GM12878 (cell line): ENCODE measurements around the gene CAPN2. TPM values are rescaled to one million over a fixed set of nuclear protein-coding genes. Genes with fewer than 3 reads are reported as not detected.

Experiments
- ATAC-seq: fragments of 200-7000 bp; cut with Tn5 transposase; 3 replicates; pipeline ENCODE4 v1.9.1; 2020; ENCODE audit warnings: mild to moderate bottlenecking, moderate library complexity
- BruUV-seq: library from RNA; stranded (reverse); fragments of 400-500 nt; replicated peaks from 2 replicates; lab custom pipeline; 2021; lab: Mats Ljungman, UMichigan
- CTCF ChIA-PET: fragments of 300-600 bp; sonication (Branson Sonifier 250); formaldehyde crosslinking; extraction: SDS; loops from one replicate; lab custom pipeline; 2021; ENCODE audit warnings: inconsistent platforms; lab: Yijun Ruan, JAX
- POLR2A ChIA-PET: fragments of 350-600 bp; formaldehyde crosslinking; extraction: SDS; loops from one replicate; lab custom pipeline; 2021; ENCODE audit warnings: inconsistent platforms; lab: Charles Lee
- RAD21 ChIA-PET: fragments of 300-600 bp; sonication (Branson Sonifier 250); formaldehyde crosslinking; loops from one replicate; lab custom pipeline; 2023; ENCODE audit warnings: antibody characterized with exemption; ENCODE audit not compliant: unreplicated experiment; lab: Charles Lee
- SMC1A ChIA-PET: fragments of 300-600 bp; sonication (Branson Sonifier 250); formaldehyde crosslinking; loops from one replicate; lab custom pipeline; 2023; ENCODE audit not compliant: unreplicated experiment, uncharacterized antibody; lab: Charles Lee
- DNase-seq: peaks from one replicate; pipeline ENCODE4 v3.0.0-alpha.2; 2011; ENCODE audit warnings: low read depth, low spot score
- FAIRE-seq: peaks from 3 replicates; lab custom pipeline; 2011; peaks lifted over from hg19 to GRCh38; lab: Jason Lieb, UNC
- H2AFZ ChIP-seq: 2 replicates; pipeline ENCODE4 v1.6.0; 2011; ENCODE audit warnings: low read depth, low read length, control low read depth; ENCODE audit not compliant: control insufficient read depth
- H3K27ac ChIP-seq: 2 replicates; pipeline ENCODE4 v1.5.1; 2011; ENCODE audit warnings: control low read depth; ENCODE audit not compliant: control insufficient read depth, insufficient read depth
- H3K27me3 ChIP-seq, 2 experiments: replicated peaks in 1 of 2; 2 replicates each; pipeline versions ENCODE4 v1.6.0 to v1.6.1; 2011; ENCODE audit warnings: low read length in 1 of 2; ENCODE audit not compliant: control insufficient read depth in 2 of 2, insufficient read depth in 2 of 2
- H3K36me3 ChIP-seq, 2 experiments: 2 replicates each; pipeline ENCODE4 v1.5.1; 2011; ENCODE audit warnings: low read length in 1 of 2; ENCODE audit not compliant: control insufficient read depth in 2 of 2, insufficient read depth in 2 of 2
- H3K4me1 ChIP-seq: 2 replicates; pipeline ENCODE4 v1.6.1; 2011; ENCODE audit warnings: mild to moderate bottlenecking, low read length, moderate library complexity, mixed read lengths; ENCODE audit not compliant: control insufficient read depth, insufficient read depth
- H3K4me2 ChIP-seq: 2 replicates; pipeline ENCODE4 v1.6.0; 2011; ENCODE audit warnings: control low read depth; ENCODE audit not compliant: control insufficient read depth, insufficient read depth
- H3K4me3 ChIP-seq: fragments of 200-600 bp; sonication (generic); 2 replicates; pipeline ENCODE4 v1.5.1; 2016
- H3K79me2 ChIP-seq: 2 replicates; pipeline ENCODE4 v1.6.0; 2011; ENCODE audit warnings: low read length; ENCODE audit not compliant: control insufficient read depth, insufficient read depth
- H3K9ac ChIP-seq: 2 replicates; pipeline ENCODE4 v1.8.0; 2011; ENCODE audit warnings: low read length, control low read depth, mixed read lengths; ENCODE audit not compliant: control insufficient read depth, insufficient read depth
- H3K9me3 ChIP-seq: replicated peaks from 3 replicates; pipeline ENCODE4 v1.5.1; 2011; ENCODE audit warnings: mild to moderate bottlenecking, low read length; ENCODE audit not compliant: control insufficient read depth, insufficient read depth
- H4K20me1 ChIP-seq: 2 replicates; pipeline ENCODE4 v1.6.0; 2011; ENCODE audit not compliant: control insufficient read depth, insufficient read depth
- ATF7 ChIP-seq: fragments of 450-650 bp; IDR thresholded peaks from 2 replicates; pipeline ENCODE4 v1.6.1; 2016; ENCODE audit warnings: low read depth, mild to moderate bottlenecking
- CHD4 ChIP-seq: fragments of 200-600 bp; sonication (generic); IDR thresholded peaks from 2 replicates; pipeline ENCODE4 v1.6.1; 2016; ENCODE audit warnings: mild to moderate bottlenecking
- CREB1 ChIP-seq: IDR thresholded peaks from 2 replicates; pipeline ENCODE4 v1.6.1; 2012; ENCODE audit warnings: low read depth, mild to moderate bottlenecking, inconsistent platforms
- CREM ChIP-seq: IDR thresholded peaks from 2 replicates; pipeline ENCODE4 v1.6.1; 2014; ENCODE audit warnings: antibody characterized with exemption, low read depth
- JUNB ChIP-seq: IDR thresholded peaks from 2 replicates; pipeline ENCODE4 v1.6.1; 2016; ENCODE audit warnings: antibody characterized with exemption, mild to moderate bottlenecking
- JUND ChIP-seq: IDR thresholded peaks from 2 replicates; pipeline ENCODE4 v1.6.1; 2012; ENCODE audit warnings: low read depth, mild to moderate bottlenecking, low read length, improper control_type of control experiment, moderate library complexity
- MYC ChIP-seq: IDR thresholded peaks from 2 replicates; pipeline ENCODE4 v1.6.1; 2011; ENCODE audit warnings: mild to moderate bottlenecking, low read length, moderate library complexity, inconsistent platforms; ENCODE audit not compliant: insufficient read depth, insufficient replicate concordance, insufficient read length, severe bottlenecking
- RAD51 ChIP-seq: fragments of 450-650 bp; IDR thresholded peaks from 2 replicates; pipeline ENCODE4 v1.6.1; 2016; ENCODE audit warnings: moderate library complexity, mild to moderate bottlenecking, inconsistent platforms
- RBBP5 ChIP-seq: fragments of 200-600 bp; sonication (generic); conservative IDR thresholded peaks from 2 replicates; pipeline ENCODE4 v1.6.1; 2016
- RFX5 ChIP-seq: IDR thresholded peaks from 2 replicates; pipeline ENCODE4 v1.6.1; 2011; ENCODE audit warnings: low read depth, low read length, improper control_type of control experiment
- RUNX3 ChIP-seq: IDR thresholded peaks from 2 replicates; pipeline ENCODE4 v1.6.1; 2012; ENCODE audit warnings: low read length, inconsistent platforms
- TBL1XR1 ChIP-seq: IDR thresholded peaks from 2 replicates; pipeline ENCODE4 v1.6.1; 2012; ENCODE audit warnings: low read depth, low read length, improper control_type of control experiment
- USF1 ChIP-seq: IDR thresholded peaks from 2 replicates; pipeline ENCODE4 v1.6.1; 2011; ENCODE audit warnings: borderline replicate concordance, low read depth, mild to moderate bottlenecking, moderate library complexity, mixed read lengths, low read length; ENCODE audit not compliant: insufficient read depth; ENCODE audit errors: extremely low read length
- ZNF207 ChIP-seq: fragments of 450-650 bp; IDR thresholded peaks from 2 replicates; pipeline ENCODE4 v1.6.1; 2014; ENCODE audit warnings: antibody characterized with exemption, mild to moderate bottlenecking, borderline replicate concordance
- ZNF24 ChIP-seq: fragments of 450-650 bp; IDR thresholded peaks from 2 replicates; pipeline ENCODE4 v1.6.1; 2017; ENCODE audit warnings: antibody characterized with exemption, mild to moderate bottlenecking
- WGBS: methylation state at CpG from one replicate; pipeline ENCODE4 v1.1.6; 2016; ENCODE audit warnings: low lambda C conversion rate; ENCODE audit not compliant: insufficient replicate concordance, insufficient coverage; ENCODE audit errors: missing lambda C conversion rate; 5-methylcytosine and 5-hydroxymethylcytosine counted together
- in situ Hi-C: fragments of 300-500 bp; cut with MboI; formaldehyde crosslinking; loops from 9 replicates; pipeline ENCODE4 v1.14.3; 2018; ENCODE audit warnings: mixed read lengths
- intact Hi-C: fragments of 100-400 bp; cut with micrococcal nuclease; formaldehyde crosslinking; loops from one replicate; pipeline ENCODE4 v1.14.2; 2022; ENCODE audit not compliant: unreplicated experiment
- polyA plus RNA-seq, 11 experiments: library from polyadenylated mRNA; depleted of rRNA in 4 of 11; unstranded in 6 of 11; stranded (reverse) in 5 of 11; fragments of >200 nt; fragmentation: Nextera tagmentation in 4 of 11; fragmentation: Illumina TruSeq in 1 of 11; extraction: Ambion mirVana in 4 of 11; extraction: Trizol in 1 of 11; gene quantifications; 1 replicate in 1 of 11; 2 replicates in 10 of 11; pipeline versions ENCODE4 v1.2.1 to v1.2.3, GENCODE V29; 2011 to 2016; ENCODE audit warnings: inconsistent platforms in 2 of 11, missing spikeins in 2 of 11, low read depth in 1 of 11
- total RNA-seq, 4 experiments: library from RNA; depleted of rRNA in 3 of 4; stranded (reverse); fragments of >200 nt in 3 of 4; fragmentation: Illumina TruSeq in 1 of 4; extraction: Trizol in 1 of 4; gene quantifications; 2 replicates each; pipeline versions ENCODE4 v1.2.1 to v1.2.3, GENCODE V29; 2013 to 2021
- TF ChIP-seq, protein P1 (sequence below): fragments of 450-650 bp; conservative IDR thresholded peaks from 2 replicates; pipeline ENCODE4 v1.6.1; 2017; ENCODE audit warnings: mild to moderate bottlenecking, moderate library complexity
- TF ChIP-seq, protein P2 (sequence below): fragments of 450-650 bp; IDR thresholded peaks from 2 replicates; pipeline ENCODE4 v1.6.1; 2016; ENCODE audit warnings: mild to moderate bottlenecking, moderate library complexity, borderline replicate concordance
- TF ChIP-seq, protein P3 (sequence below): fragments of 150-350 bp; IDR thresholded peaks from 2 replicates; pipeline ENCODE4 v1.6.1; 2014; ENCODE audit warnings: mild to moderate bottlenecking, low read depth, low read length

CAPN2 gene
- total and polyA plus RNA-seq, 10 of the 15 experiments (the other 5 are each of a cell fraction or from before 2014, with no cell fraction given): 6.0 to 21.4 (median 16.6) TPM

- ChIA-PET CTCF (no interaction called here), POLR2A (no interaction called here), SMC1A (no interaction called here), RAD21 (no interaction called here)
- BruUV-seq: no TSS peak
- no peaks in the 10 kb centered on the region for H4K20me1 ChIP-seq
- no peak overlapping the region for H3K27ac ChIP-seq
- H3K4me1 ChIP-seq: peaks cover 24% of the 10 kb centered on the region
- no peak overlapping the region for H2AFZ ChIP-seq
- no peak overlapping the region for H3K9ac ChIP-seq
- no peak for DNase-seq
- intact Hi-C loops: no loop called here
- no peaks in the 10 kb centered on the region for H3K36me3 ChIP-seq
- in situ Hi-C loops: no loop called here
- no peak overlapping the region for H3K4me3 ChIP-seq
- H3K79me2 ChIP-seq: no peaks in the 10 kb centered on the region
- H3K9me3 ChIP-seq: no peaks in the 10 kb centered on the region
- no peak overlapping the region for H3K4me2 ChIP-seq
- ATAC-seq: no peak
- 77% methylated on average over 6 of the region's 6 CpGs for WGBS
- FAIRE-seq: no peak
- H3K27me3 ChIP-seq: no peaks in the 10 kb centered on the region
- TF ChIP-seq RAD51 (no peak), MYC (no peak), CREM (no peak), JUND (no peak), ATF7 (no peak), CHD4 (no peak), TBL1XR1 (no peak), RFX5 (no peak), USF1 (no peak), ZNF24 (no peak), ZNF207 (no peak), RUNX3 (no peak), CREB1 (no peak), JUNB (no peak), RBBP5 (no peak)
- TF ChIP-seq, protein P1, sequence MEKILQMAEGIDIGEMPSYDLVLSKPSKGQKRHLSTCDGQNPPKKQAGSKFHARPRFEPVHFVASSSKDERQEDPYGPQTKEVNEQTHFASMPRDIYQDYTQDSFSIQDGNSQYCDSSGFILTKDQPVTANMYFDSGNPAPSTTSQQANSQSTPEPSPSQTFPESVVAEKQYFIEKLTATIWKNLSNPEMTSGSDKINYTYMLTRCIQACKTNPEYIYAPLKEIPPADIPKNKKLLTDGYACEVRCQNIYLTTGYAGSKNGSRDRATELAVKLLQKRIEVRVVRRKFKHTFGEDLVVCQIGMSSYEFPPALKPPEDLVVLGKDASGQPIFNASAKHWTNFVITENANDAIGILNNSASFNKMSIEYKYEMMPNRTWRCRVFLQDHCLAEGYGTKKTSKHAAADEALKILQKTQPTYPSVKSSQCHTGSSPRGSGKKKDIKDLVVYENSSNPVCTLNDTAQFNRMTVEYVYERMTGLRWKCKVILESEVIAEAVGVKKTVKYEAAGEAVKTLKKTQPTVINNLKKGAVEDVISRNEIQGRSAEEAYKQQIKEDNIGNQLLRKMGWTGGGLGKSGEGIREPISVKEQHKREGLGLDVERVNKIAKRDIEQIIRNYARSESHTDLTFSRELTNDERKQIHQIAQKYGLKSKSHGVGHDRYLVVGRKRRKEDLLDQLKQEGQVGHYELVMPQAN: no peak
- TF ChIP-seq, protein P2, sequence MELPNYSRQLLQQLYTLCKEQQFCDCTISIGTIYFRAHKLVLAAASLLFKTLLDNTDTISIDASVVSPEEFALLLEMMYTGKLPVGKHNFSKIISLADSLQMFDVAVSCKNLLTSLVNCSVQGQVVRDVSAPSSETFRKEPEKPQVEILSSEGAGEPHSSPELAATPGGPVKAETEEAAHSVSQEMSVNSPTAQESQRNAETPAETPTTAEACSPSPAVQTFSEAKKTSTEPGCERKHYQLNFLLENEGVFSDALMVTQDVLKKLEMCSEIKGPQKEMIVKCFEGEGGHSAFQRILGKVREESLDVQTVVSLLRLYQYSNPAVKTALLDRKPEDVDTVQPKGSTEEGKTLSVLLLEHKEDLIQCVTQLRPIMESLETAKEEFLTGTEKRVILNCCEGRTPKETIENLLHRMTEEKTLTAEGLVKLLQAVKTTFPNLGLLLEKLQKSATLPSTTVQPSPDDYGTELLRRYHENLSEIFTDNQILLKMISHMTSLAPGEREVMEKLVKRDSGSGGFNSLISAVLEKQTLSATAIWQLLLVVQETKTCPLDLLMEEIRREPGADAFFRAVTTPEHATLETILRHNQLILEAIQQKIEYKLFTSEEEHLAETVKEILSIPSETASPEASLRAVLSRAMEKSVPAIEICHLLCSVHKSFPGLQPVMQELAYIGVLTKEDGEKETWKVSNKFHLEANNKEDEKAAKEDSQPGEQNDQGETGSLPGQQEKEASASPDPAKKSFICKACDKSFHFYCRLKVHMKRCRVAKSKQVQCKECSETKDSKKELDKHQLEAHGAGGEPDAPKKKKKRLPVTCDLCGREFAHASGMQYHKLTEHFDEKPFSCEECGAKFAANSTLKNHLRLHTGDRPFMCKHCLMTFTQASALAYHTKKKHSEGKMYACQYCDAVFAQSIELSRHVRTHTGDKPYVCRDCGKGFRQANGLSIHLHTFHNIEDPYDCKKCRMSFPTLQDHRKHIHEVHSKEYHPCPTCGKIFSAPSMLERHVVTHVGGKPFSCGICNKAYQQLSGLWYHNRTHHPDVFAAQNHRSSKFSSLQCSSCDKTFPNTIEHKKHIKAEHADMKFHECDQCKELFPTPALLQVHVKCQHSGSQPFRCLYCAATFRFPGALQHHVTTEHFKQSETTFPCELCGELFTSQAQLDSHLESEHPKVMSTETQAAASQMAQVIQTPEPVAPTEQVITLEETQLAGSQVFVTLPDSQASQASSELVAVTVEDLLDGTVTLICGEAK: no peak
- TF ChIP-seq, protein P3, sequence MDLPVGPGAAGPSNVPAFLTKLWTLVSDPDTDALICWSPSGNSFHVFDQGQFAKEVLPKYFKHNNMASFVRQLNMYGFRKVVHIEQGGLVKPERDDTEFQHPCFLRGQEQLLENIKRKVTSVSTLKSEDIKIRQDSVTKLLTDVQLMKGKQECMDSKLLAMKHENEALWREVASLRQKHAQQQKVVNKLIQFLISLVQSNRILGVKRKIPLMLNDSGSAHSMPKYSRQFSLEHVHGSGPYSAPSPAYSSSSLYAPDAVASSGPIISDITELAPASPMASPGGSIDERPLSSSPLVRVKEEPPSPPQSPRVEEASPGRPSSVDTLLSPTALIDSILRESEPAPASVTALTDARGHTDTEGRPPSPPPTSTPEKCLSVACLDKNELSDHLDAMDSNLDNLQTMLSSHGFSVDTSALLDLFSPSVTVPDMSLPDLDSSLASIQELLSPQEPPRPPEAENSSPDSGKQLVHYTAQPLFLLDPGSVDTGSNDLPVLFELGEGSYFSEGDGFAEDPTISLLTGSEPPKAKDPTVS: no peak
Observed at GRCh38 chr1:223723351-223723904, 11.1 kb downstream of the CAPN2 start.
